Keratinocyte (primary cell): ENCODE measurements around the gene AFM. TPM values are rescaled to one million over a fixed set of nuclear protein-coding genes. Genes with fewer than 3 reads are reported as not detected.

Source experiments
- DNase-seq: peaks from one replicate; pipeline ENCODE4 v3.0.0-alpha.2; 2011; ENCODE audit warnings: low read depth, missing footprints, low spot score
- FAIRE-seq: peaks from 2 replicates; lab custom pipeline; 2011; peaks lifted over from hg19 to GRCh38; lab: Jason Lieb, UNC
- H2AFZ ChIP-seq: 2 replicates; pipeline ENCODE4 v1.6.0; 2012; ENCODE audit warnings: low read length, control low read depth, inconsistent platforms; ENCODE audit not compliant: control insufficient read depth
- H3K27ac ChIP-seq: 2 replicates; pipeline ENCODE4 v1.5.1; 2011; ENCODE audit warnings: low read length; ENCODE audit not compliant: control insufficient read depth, insufficient read depth
- H3K27me3 ChIP-seq: 3 replicates; pipeline ENCODE4 v1.6.0; 2011; ENCODE audit warnings: low read length; ENCODE audit not compliant: control insufficient read depth, insufficient read depth; ENCODE audit errors: extremely low read depth
- H3K36me3 ChIP-seq, 2 experiments: 2 replicates in 1 of 2; 3 replicates in 1 of 2; pipeline ENCODE4 v1.5.1; 2011; ENCODE audit warnings: low read length in 2 of 2, mild to moderate bottlenecking in 1 of 2; ENCODE audit not compliant: control insufficient read depth in 2 of 2, insufficient read depth in 2 of 2; ENCODE audit errors: extremely low read depth in 1 of 2
- H3K4me1 ChIP-seq: 3 replicates; pipeline ENCODE4 v1.5.1; 2011; ENCODE audit warnings: low read length; ENCODE audit not compliant: control insufficient read depth, insufficient read depth; ENCODE audit errors: extremely low read depth
- H3K4me2 ChIP-seq: 3 replicates; pipeline ENCODE4 v1.6.0; 2011; ENCODE audit warnings: low read depth, low read length; ENCODE audit not compliant: control insufficient read depth, insufficient read depth; ENCODE audit errors: extremely low read depth
- H3K4me3 ChIP-seq, 3 experiments: fragments of 200-600 bp in 1 of 3; sonication (generic) in 1 of 3; 2 replicates in 2 of 3; 3 replicates in 1 of 3; pipeline ENCODE4 v1.5.1; 2011 to 2016; ENCODE audit warnings: low read length in 3 of 3, mild to moderate bottlenecking in 3 of 3, control low read depth in 2 of 3, inconsistent platforms in 1 of 3, low read depth in 1 of 3, mixed read lengths in 1 of 3, mixed run types in 1 of 3, moderate library complexity in 1 of 3; ENCODE audit not compliant: control insufficient read depth in 2 of 3, insufficient read depth in 2 of 3; ENCODE audit errors: extremely low read depth in 1 of 3
- H3K79me2 ChIP-seq: 2 replicates; pipeline ENCODE4 v1.6.0; 2012; ENCODE audit warnings: low read length; ENCODE audit not compliant: control insufficient read depth, insufficient read depth
- H3K9ac ChIP-seq: 3 replicates; pipeline ENCODE4 v1.6.0; 2011; ENCODE audit warnings: low read length; ENCODE audit not compliant: control insufficient read depth, insufficient read depth; ENCODE audit errors: extremely low read depth
- H3K9me1 ChIP-seq: 3 replicates; pipeline ENCODE4 v1.6.0; 2011; ENCODE audit warnings: low read length; ENCODE audit not compliant: control insufficient read depth, insufficient read depth; ENCODE audit errors: extremely low read depth
- H3K9me3 ChIP-seq: 2 replicates; pipeline ENCODE4 v1.5.1; 2012; ENCODE audit warnings: low read depth, low read length; ENCODE audit not compliant: control insufficient read depth
- H4K20me1 ChIP-seq: 3 replicates; pipeline ENCODE4 v1.6.0; 2011; ENCODE audit warnings: low read length; ENCODE audit not compliant: control insufficient read depth, insufficient read depth; ENCODE audit errors: extremely low read depth
- CTCF ChIP-seq, 3 experiments: IDR thresholded peaks in 1 of 3; conservative IDR thresholded peaks in 1 of 3; optimal IDR thresholded peaks in 1 of 3; 2 replicates in 2 of 3; 3 replicates in 1 of 3; pipeline versions ENCODE3 to v1.5.1; 2011; ENCODE audit warnings: low read length in 3 of 3, mild to moderate bottlenecking in 3 of 3, moderate library complexity in 2 of 3, control low read depth in 1 of 3, inconsistent platforms in 1 of 3; ENCODE audit not compliant: insufficient read depth in 2 of 3; ENCODE audit errors: extremely low read depth in 1 of 3
- EZH2 ChIP-seq: IDR thresholded peaks from one replicate; pipeline ENCODE4 v1.6.1; 2012; ENCODE audit warnings: inconsistent platforms, mild to moderate bottlenecking, low read length, moderate library complexity
- dilution Hi-C: fragments of 300-500 bp; cut with MboI; formaldehyde crosslinking; loops from one replicate; pipeline ENCODE4 v1.7.0; 2020; ENCODE audit warnings: low sequenced_read_pairs; ENCODE audit not compliant: extremely low pct_ligation_motif_present
- polyA plus RNA-seq, 5 experiments: library from polyadenylated mRNA; depleted of rRNA in 3 of 5; stranded (reverse) in 3 of 5; stranded (forward) in 1 of 5; unstranded in 1 of 5; fragments of >200 nt; gene quantifications; 1 replicate in 1 of 5; 2 replicates in 3 of 5; 3 replicates in 1 of 5; pipeline versions ENCODE4 v1.2.1 to v1.2.3, GENCODE V29; 2011 to 2012; ENCODE audit warnings: missing spikeins in 2 of 5, low read depth in 1 of 5, low replicate concordance in 1 of 5

Gene AFM
- polyA plus RNA-seq, 1 donor (not counting 4 experiments of a cell fraction or from before 2014, with no cell fraction given) = not detected

- Histone ChIP-seq H3K9me1 (no peaks in the 10 kb centered on the region), H2AFZ (no peak overlapping the region), H3K4me2 (no peak overlapping the region), H3K36me3 (no peaks in the 10 kb centered on the region), H3K27me3 (no peaks in the 10 kb centered on the region), H3K27ac (no peak overlapping the region), H3K9me3 (no peaks in the 10 kb centered on the region), H3K79me2 (no peaks in the 10 kb centered on the region), H3K9ac (no peak overlapping the region), H3K4me1 (peaks cover 8% of the 10 kb centered on the region), H4K20me1 (no peaks in the 10 kb centered on the region), H3K4me3 (no peak overlapping the region)
- dilution Hi-C loops = no loop called here
- TF ChIP-seq CTCF (optimal IDR thresholded peaks at IDR 0.05 in 1 of 3, IDR thresholded peaks at IDR 0.05 in 1 of 3, conservative IDR thresholded peaks at IDR 0.05 in 1 of 3; ENCODE audit: extremely low read depth in 1 of 3, insufficient read depth in 2 of 3, low read length in 3 of 3) (no peak), EZH2 (no peak)
- FAIRE-seq = no peak
- no peak for DNase-seq
Measured at GRCh38 chr4:73443224-73443623, 38.3 kb upstream of the AFM start.

GRCh38 chr4:73445383-73446335 lies 35.9 kb upstream of the AFM start:
- Histone ChIP-seq H3K9me1 (no peaks in the 10 kb centered on the region), H3K27me3 (no peaks in the 10 kb centered on the region), H3K9me3 (no peaks in the 10 kb centered on the region), H3K36me3 (no peaks in the 10 kb centered on the region), H4K20me1 (no peaks in the 10 kb centered on the region), H2AFZ (no peak overlapping the region), H3K4me3 (no peak overlapping the region), H3K79me2 (no peaks in the 10 kb centered on the region), H3K4me2 (no peak overlapping the region), H3K4me1 (peaks cover 20% of the 10 kb centered on the region), H3K27ac (no peak overlapping the region), H3K9ac (no peak overlapping the region)
- TF ChIP-seq EZH2 = no peak
- no peak for TF ChIP-seq CTCF (optimal IDR thresholded peaks at IDR 0.05 in 1 of 3, IDR thresholded peaks at IDR 0.05 in 1 of 3, conservative IDR thresholded peaks at IDR 0.05 in 1 of 3; ENCODE audit: extremely low read depth in 1 of 3, insufficient read depth in 2 of 3, low read length in 3 of 3)
- FAIRE-seq = no peak
- no peak for DNase-seq
- dilution Hi-C loops = no loop called here
